Measurements from ENCODE around the gene ZDHHC11. TPM values are rescaled to one million over a fixed set of nuclear protein-coding genes. Genes with fewer than 3 reads are reported as not detected.

Gene ZDHHC11, protein sequence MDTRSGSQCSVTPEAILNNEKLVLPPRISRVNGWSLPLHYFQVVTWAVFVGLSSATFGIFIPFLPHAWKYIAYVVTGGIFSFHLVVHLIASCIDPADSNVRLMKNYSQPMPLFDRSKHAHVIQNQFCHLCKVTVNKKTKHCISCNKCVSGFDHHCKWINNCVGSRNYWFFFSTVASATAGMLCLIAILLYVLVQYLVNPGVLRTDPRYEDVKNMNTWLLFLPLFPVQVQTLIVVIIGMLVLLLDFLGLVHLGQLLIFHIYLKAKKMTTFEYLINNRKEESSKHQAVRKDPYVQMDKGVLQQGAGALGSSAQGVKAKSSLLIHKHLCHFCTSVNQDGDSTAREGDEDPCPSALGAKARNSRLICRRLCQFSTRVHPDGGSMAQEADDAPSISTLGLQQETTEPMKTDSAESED
- total RNA-seq: 7.2 TPM

DNA sequence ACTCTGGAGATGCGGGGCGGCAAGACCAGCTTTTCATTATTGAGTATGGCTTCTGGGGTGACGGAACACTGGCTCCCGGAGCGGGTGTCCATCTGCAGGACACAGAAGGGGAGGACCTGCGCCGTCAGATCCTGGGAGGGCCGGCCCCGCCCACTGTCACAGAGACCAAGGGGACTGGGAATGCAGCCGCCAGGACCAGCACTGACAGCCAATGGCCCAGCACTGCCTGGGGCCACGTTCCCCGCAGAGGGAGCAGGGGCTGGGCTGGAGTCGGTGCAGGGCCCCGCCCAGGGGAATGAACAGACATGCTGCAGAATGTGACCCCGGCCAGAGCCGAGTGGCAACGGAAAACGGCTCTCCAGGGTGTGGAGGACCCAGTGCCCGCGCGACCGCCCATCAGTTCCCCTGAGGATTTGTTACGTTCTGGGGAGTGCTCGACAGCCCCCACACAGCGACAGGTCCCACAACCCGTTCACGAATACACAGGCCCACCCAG lies at the start of gene ZDHHC11:
ZDHHC11 (minus strand) TSS at position 476 of the 496 bp plus-strand sequence; CDS start at position 92, 384 bp downstream.
- DNase-seq: no peak

DNA sequence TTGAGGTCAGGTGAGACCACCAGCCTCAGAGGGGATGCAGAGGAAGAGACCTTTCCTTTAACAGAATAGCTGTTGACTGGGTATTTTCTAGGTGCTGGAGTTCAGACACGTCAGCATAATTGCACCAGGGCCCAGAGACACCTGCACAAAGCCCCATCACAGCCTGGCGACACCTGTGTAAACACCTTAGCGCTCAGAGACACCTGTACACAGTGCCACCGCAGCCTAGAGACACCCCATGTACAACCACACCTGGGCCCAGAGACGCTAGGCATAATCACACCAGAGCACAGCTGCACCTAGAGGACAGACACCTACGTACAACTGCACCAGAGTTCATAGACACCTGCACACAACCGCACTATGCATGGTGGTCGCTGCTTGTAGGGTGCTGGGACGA lies 42.9 kb upstream of the ZDHHC11 start:
- no peak for DNase-seq

DNA sequence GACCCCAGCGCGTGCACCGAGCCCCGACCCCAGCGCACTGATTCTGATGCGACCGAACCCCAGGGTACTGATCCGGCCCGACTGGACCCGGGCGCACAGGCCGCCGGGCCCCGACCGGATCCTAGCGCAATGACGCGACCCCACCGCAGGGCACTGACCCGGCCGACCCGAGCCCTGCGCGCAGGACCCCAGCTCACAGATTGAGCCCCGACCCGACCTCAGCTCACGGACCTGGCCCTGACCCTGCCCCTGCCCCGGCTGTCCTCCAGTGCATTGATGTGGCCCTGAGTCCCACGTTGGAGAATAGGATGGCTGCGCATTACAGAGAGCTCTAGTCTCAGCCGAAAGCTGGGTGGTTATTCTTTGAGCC lies 42.3 kb upstream of the ZDHHC11 start:
- DNase-seq: no peak

DNA sequence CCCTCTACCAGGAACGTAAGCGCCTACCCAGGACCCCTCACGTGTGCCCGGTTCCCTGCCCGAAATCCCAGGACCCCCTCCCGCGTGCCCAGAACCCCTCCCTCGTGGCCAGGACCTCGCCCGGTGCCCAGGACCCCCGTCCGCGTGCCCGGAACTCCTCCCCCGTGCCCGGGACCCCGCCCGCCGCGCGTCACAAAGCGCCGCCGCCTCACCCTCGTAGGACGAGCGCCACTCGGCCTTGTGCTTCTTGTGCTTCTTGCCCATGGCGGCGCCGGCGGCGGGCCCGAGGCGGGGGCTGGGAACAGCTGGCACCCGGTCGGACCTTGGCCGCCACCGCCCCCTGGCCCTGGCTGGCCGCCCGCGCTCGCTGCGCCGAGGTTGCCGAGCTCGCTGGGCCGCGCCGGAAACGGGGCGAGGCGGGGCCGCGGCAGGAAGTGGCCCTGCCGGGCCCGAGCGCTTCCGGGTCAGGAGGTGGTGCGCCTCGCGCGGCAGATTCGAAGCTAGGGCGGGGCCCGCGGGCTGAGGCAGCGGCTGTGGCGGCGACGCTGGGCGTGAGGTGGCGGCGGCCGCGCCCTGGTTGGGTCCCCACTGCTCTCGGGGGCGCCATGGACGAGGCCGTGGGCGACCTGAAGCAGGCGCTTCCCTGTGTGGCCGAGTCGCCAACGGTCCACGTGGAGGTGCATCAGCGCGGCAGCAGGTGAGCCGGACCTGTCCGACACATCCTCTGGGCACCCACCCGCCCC lies 41.8 kb upstream of the ZDHHC11 start, which contains the start of the genes BRD9 and TRIP13:
BRD9 (minus strand) TSS at position 408 of the 743 bp plus-strand sequence; CDS start at position 264, 144 bp downstream.
TRIP13 (plus strand) TSS at position 491 of the 743 bp plus-strand sequence; CDS start at position 606, 115 bp downstream.
- DNase-seq: peak; percentile 67

DNA sequence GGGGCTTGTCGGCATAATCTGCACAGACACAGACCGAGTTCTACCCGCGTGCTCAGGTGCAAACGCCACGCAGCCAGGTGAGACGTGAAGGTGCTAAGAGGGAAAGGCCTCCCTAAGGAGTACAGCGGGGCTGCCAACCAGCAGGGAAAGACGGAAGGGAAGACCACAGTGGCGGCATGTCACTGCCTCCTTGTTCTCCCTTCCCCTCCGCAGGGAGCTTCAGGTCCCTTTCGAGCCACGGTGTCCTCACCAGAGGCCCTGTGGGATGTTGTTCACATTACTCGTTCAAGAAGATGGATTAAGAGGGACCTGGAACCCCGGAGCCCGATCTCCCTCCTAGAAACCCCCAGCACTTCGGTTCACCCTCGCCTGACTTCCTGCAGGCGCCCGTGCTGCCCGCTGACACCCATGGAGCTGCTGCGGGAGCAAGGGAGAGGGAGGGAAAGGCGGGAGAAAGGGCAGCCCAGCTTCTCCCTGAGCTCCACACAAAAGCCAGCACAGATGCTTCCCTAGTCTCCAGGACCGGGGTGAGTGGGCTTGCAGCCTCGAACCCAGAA lies 41.1 kb upstream of the ZDHHC11 start:
- DNase-seq: no peak

DNA sequence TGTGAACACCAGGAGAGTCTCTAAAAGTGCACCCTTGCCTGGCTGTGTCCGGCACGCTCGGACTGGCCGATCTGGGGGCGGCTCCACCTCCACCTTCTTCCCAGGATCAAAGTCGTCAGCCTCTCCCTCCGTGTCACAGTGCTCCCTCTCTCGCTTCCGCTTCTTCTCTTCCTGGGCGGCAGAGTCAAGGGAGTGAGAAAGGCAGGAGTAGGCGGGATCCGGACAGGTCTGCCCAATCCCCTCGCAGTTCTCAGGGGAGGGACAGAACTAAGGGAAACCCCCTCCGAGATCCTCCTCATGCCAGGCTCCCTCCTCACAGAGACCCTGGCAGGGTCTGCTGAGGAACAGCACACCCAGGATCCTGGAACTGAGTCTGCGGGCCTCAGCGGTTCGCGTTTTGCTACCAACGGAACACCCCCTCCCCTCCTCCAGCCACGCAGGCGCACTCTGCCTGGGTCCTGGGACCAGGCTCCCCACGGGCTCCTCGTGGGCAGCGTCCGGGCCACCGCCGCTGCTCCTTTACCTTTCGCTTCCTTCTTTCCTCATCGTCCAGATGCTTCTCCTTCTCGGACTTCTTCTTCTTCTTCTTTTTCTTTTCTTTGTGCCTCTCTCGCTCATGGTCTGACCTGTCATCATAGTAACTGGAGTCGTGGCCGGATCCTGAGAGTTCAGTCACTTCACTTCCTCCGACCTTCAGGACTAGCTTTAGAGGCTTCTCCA lies 40.5 kb upstream of the ZDHHC11 start:
- no peak for DNase-seq

DNA sequence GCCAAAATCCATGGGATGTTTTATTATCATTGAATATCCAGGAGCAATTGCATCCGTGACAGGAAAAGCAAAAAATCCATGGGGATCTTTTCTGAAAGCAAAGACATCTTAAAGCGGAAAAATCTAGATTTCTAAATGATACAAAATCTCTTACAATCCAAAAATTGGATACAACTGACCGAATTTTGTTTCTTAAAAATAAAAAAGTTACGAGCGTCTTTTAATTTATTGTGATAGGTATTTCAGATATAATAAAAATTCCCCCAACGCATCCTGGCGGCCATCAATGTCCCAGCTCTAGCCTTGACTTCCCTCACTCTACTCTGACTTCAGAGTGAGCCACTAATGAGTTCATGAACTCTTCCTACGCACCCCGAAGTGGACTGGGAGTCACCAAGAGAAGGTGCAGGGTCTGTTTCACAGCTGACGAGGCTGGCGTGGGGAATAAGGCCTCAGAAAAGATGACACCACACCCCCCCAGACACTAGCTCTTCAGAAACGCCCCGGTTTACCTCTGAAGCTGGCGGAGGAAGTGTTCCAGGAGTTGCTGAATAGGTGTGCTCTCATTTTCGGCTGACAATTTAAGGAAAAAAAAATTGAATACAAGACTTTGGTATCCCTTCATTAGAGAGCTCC lies 38.4 kb upstream of the ZDHHC11 start:
- no peak for DNase-seq

DNA sequence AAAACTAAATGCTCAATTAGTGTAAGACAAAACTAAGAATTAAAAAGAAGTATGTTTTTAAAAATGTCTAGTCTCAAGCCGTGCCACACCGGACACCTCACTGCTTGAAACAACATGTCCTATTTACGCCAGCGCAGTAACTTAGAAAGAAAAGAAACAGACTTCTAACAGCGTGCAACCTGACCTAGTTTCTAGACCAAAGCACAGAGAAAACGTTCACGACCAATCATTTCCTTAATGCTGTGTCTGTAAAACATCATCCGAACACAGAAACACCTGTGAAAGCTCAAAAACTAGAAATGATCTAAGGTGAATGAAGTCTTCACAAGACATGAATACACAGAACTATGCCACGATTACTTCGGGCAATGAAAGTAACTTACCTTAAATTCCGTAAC lies 37.9 kb upstream of the ZDHHC11 start:
- no peak for DNase-seq

DNA sequence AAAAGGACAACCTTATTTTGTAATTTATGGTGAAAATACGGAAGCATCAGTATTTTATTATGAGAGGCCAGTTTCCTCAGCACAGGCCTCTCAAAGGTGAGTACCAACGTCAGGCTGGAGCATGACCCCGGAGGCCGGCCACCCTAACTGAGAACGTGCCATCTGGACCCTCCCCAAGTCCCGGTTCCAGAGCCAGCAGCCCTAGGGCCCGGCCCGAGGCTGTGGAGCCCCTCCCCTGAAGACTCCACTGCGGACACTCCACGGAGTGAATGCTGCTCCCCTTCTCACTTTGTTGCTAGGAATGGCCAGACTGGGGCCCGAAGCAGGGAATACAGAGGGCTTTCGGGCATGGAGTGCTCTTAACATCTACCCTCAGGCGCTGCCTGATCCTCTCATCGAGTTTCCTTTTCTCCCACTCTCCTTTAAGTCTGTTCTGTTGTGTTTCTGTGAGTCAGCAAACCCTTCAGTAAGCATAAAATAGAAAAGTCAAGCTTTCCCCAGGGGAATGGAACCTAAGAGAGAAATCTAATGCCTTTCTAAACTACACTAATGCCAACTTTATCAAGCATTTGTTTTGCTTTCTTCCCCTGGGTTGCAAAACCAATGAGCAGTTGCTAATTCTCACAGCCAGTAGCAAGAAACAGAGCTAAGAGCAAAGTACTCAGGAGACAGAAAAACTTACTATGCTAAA lies 37.3 kb upstream of the ZDHHC11 start:
- no peak for DNase-seq

DNA sequence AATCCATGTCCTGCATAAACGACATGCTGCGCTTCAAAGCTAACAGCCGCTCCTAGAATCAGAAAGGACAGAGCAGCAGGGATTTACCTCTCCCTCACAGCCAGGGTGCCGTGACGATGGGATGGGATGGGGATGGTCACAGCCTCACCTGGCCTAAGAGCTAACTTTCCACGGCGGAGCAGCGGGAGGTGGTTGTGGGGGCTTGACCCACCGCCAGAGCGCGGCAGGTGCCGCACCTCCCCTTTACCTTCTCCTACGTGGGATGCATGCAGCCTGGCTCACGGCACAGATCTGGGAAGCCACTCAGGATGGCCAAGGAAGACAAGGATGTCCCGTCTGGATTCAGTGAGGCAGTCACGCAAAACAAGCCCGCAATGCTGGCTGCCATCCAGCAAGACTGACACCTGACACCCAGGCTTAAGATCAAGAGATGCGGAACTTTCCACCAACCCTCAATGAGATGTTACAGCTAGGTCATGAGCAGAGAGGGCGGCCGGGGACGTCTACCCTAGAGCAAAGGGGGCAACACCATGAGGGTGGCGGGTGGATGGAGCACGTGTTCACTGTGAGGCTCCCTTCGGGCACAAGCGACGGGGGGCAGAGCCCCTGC lies 36.0 kb upstream of the ZDHHC11 start:
- DNase-seq: no peak

DNA sequence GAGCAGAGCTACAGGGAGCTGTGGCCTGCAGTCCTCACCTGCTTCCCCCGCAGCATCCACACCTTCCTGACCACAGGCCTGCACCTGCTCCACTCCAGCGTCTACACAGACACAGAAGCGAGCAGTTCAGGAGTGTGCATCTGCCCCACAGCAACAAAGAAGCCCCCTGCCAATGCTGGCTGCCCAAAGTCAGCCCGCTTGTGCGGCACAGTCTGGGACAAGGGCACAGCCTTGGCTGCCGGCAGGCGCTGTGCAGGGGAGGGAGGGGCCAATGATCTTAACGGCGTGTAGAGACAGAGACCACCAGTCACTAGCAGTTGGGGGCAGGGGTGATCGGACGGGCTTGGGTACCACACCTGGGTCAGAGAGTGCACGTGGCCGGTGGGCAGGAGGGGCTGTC lies 35.2 kb upstream of the ZDHHC11 start:
- DNase-seq: no peak

DNA sequence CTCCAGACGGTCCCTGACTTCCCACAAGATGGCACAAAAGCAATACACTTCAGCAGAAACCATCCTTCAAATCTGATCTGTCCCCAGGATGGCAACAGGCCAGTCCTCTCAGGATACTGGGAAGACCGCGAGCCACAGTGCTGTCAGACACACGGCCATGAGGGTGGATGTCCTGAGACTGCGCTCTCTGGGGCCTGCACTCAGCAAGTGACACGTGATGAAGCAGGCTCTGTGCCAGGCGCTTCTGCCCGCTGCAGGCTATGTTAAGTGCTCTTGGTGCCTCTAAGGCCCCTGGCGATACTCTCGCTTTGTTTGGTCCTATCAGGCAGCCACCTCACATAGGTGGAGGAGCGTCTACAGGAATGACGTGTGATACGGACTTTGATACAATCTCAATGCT lies 34.7 kb upstream of the ZDHHC11 start:
- DNase-seq: no peak

DNA sequence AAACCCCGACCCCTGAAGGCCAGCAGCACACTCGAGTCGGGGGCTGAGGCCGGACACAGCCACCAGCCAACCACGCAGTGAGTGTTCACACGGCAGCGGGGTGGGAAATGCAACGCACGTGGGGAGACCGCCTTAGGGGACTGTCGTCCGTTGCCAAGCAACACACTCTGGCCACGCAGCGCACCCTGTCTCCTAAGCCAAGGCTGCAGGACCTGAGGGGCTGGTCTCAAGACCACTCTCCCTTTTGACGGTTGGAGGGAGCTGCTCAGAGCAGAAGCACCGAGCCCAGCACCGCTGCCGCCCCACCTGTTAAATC lies 34.3 kb upstream of the ZDHHC11 start:
- DNase-seq: no peak

DNA sequence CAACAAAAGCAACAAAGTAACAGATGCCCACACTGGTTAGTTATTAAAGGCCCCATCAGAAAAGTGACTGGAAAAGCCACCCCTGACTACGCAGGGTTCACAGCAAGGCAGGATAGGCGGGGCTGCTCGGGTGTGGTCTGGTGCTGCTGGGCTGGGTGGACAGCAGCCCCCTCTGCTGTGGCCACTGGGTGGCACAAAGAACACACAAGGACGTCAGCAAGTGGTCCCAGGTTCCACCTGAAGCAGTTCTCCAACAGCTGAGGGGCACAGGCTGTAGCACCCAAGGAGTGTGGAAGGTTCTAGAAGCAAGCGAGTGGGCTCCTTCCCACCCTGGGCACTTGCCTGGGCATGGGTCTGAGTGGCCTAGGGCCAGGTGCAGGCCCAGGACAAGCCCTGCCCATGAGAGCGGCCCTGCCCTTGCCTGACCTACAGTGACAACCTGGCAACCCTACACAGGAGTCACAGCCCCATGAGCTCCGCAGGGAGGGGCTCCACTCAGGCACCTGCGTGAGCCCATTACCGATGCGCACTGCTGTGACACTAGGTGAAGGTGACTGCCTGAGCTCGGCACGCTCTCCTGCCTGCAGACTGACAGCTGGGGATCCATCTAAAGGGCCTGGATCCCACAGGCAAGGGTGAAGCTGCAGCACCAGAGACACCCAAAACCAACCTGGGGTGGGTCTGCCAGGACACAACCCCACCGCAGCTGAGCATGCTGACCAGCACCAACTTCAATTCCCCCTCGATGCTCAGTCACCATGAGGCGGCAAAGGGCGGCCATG lies 33.8 kb upstream of the ZDHHC11 start:
- no peak for DNase-seq

DNA sequence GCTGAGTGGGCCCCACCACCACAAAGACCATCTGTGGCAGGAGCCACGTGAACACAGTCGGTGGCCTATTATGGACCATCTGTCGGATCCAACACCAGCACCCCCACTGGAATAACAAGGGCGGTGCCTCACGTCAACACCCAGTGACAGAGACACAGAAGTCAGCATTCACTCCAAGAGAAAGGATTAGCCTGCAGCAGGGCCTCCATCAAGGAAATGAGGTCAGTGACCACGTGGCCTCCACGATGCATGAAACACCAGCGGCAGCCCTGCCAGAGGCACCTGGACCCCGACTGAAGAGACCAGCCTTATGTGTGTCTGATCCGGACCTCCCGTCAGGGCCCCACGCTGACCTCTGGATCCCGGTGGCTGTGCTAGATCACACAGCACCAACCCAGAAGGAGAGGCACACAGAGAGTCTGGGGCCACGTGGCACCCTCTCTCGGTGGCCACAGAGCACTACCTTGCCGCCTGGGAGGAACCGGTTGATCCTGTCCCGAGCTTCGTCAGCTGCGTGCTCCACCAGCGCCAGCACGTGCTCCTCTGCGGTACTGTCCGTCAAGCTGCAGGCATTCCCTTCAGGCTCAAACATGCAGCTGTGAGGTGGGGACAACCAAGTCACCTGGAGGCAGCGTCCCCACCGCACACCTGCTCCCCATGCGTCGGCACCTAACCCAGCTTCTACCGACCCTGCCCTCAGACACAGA lies 32.8 kb upstream of the ZDHHC11 start:
- DNase-seq: no peak

DNA sequence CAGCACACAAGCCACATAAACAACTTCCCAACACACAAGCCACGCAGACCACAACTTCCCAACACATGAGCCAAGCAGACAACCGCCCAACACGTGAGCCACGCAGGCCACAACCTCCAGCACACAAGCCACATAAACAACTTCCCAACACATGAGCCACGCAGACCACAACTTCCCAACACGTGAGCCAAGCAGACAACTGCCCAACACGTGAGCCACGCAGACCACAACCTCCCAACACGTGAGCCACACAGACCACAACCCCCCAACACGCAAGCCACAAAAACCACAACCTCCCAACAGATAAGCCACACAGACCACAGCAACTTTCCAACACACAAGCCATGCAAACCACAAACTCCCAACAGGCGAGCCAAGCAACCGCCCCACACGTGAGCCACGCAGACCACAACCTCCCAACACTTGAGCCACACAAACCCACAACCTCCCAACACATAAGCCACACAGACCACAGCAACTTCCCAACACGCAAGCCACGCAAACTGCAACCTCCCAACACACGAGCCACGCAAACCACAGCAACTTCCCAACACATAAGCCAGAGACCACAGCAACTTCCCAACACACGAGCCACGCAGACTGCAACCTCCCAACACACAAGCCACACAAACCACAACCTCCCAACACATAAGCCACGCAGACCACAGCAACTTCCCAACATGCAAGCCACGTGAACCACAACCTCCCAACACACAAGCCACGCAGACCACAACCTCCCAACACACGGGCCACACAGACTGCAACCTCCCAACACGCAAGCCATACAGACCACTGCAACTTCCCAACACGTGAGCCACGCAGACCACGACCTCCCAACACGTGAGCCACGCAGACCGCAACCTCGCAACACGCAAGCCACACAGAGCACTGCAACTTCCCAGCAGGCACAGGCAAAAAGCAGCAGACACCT lies 31.7 kb upstream of the ZDHHC11 start:
- no peak for DNase-seq

DNA sequence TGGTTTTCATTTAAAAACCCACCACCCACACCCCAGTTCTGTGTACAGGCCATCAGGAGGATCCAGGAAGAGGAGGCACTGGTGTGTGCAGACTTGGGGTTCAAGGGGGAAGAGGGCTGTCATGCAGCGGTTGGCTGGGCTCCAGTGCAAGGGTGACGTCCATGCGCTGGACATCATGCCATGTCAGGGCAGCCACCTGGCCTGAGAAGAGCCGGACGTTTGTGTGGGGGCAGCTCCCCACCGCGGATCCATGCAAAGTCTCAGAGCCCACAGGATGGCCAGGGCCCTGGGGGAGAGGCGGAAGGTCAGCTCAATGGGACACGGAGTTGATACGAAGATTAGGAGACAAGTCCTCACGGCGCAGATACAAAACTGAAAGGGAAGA lies 30.8 kb upstream of the ZDHHC11 start:
- no peak for DNase-seq

DNA sequence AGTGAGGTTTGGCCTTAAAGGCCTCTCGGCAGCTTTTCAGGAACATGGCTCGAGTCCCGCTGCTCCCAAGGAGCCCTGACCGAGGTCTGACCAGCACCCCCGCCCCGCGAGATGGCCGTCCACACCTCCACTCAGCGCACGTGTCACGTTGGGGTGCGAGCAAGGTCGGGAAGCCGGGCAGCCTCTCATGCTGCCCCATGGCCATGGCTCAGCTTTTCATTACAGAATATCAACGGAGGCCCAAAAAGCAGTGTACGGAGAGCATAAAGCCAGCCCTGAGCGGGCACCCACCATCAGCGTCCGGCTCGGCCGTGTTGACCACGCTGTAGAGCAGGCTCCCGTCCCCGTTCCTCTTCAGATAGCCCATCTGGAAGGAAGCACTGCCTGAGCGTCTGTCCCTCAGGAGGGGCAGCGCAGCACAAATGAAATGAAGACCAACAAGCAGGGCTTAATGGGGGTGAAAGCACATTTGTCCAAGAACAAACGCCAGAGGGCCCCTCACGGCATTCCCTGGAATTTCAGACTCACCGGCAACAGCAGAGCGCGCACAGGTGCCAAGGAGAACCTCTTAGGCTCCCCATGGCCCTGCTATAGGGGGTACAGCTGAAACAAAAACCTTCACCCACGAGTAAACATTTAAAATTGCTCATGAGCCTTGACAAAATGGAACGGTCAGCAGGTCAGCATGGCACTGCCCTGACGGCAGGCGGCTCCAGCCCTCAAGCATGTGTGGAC lies 30.2 kb upstream of the ZDHHC11 start:
- DNase-seq: no peak
